Trophoblast cell (in vitro differentiated cells and primary cell): Measurements from ENCODE around the gene HFM1.

Source experiments
- DNase-seq, 2 donors: peaks; one replicate each; pipeline ENCODE4 v3.0.0-alpha.2; 2016
- H2AFZ ChIP-seq: 2 replicates; pipeline ENCODE4 v1.6.1; 2013; ENCODE audit warnings: low read length, moderate library complexity, mild to moderate bottlenecking; ENCODE audit not compliant: insufficient read depth, poor library complexity
- H2AK5ac ChIP-seq: 2 replicates; pipeline ENCODE4 v1.6.1; 2013; ENCODE audit warnings: mild to moderate bottlenecking, low read length
- H2BK120ac ChIP-seq: 2 replicates; pipeline ENCODE4 v1.6.1; 2013; ENCODE audit warnings: low read length, mild to moderate bottlenecking, moderate library complexity; ENCODE audit not compliant: insufficient read depth, poor library complexity
- H2BK12ac ChIP-seq: 2 replicates; pipeline ENCODE4 v1.6.1; 2013; ENCODE audit warnings: mild to moderate bottlenecking, low read length, moderate library complexity
- H2BK5ac ChIP-seq: 2 replicates; pipeline ENCODE4 v1.6.1; 2013; ENCODE audit warnings: low read length, low read depth, moderate library complexity, mild to moderate bottlenecking; ENCODE audit not compliant: poor library complexity
- H3K14ac ChIP-seq: 2 replicates; pipeline ENCODE4 v1.6.1; 2013; ENCODE audit warnings: mild to moderate bottlenecking, low read length
- H3K18ac ChIP-seq: 2 replicates; pipeline ENCODE4 v1.6.1; 2013; ENCODE audit warnings: mild to moderate bottlenecking, low read length
- H3K23ac ChIP-seq: 2 replicates; pipeline ENCODE4 v1.6.1; 2013; ENCODE audit warnings: low read length
- H3K27ac ChIP-seq: 2 replicates; pipeline ENCODE4 v1.5.1; 2013; ENCODE audit warnings: low read depth, mild to moderate bottlenecking, inconsistent platforms, low read length, moderate library complexity
- H3K27me3 ChIP-seq: 2 replicates; pipeline ENCODE4 v1.6.1; 2013; ENCODE audit warnings: inconsistent platforms, mild to moderate bottlenecking, low read length, moderate library complexity; ENCODE audit not compliant: insufficient read depth
- H3K36me3 ChIP-seq, 2 experiments: 1 replicate in 1 of 2; 2 replicates in 1 of 2; pipeline ENCODE4 v1.6.1; 2013; ENCODE audit warnings: low read length in 2 of 2, mild to moderate bottlenecking in 2 of 2, moderate library complexity in 1 of 2; ENCODE audit not compliant: insufficient read depth in 2 of 2, control insufficient read depth in 1 of 2
- H3K4ac ChIP-seq: 2 replicates; pipeline ENCODE4 v1.6.1; 2013; ENCODE audit warnings: low read depth, mild to moderate bottlenecking, low read length, moderate library complexity
- H3K4me1 ChIP-seq, 2 experiments: 1 replicate in 1 of 2; 2 replicates in 1 of 2; pipeline ENCODE4 v1.6.1; 2013; ENCODE audit warnings: low read length in 2 of 2, mild to moderate bottlenecking in 2 of 2, moderate library complexity in 1 of 2; ENCODE audit not compliant: insufficient read depth in 2 of 2, control insufficient read depth in 1 of 2
- H3K4me2 ChIP-seq: 2 replicates; pipeline ENCODE4 v1.6.1; 2013; ENCODE audit warnings: inconsistent platforms, mild to moderate bottlenecking, low read length, moderate library complexity
- H3K4me3 ChIP-seq: 2 replicates; pipeline ENCODE4 v1.5.1; 2013; ENCODE audit warnings: mild to moderate bottlenecking, low read depth, low read length, inconsistent platforms
- H3K79me1 ChIP-seq: one replicate; pipeline ENCODE4 v1.6.1; 2013; ENCODE audit warnings: low read length
- H3K79me2 ChIP-seq: 2 replicates; pipeline ENCODE4 v1.6.1; 2013; ENCODE audit warnings: low read length, mild to moderate bottlenecking; ENCODE audit not compliant: control insufficient read depth, insufficient read depth, poor library complexity
- H3K9ac ChIP-seq: 2 replicates; pipeline ENCODE4 v1.6.1; 2013; ENCODE audit warnings: mild to moderate bottlenecking, low read length
- H3K9me3 ChIP-seq: 2 replicates; pipeline ENCODE4 v1.6.1; 2013; ENCODE audit warnings: low read depth, mild to moderate bottlenecking, control low read depth, inconsistent platforms, low read length; ENCODE audit not compliant: insufficient read depth
- H4K12ac ChIP-seq: 2 replicates; pipeline ENCODE4 v1.6.1; 2013; ENCODE audit warnings: low read depth, mild to moderate bottlenecking, low read length, moderate library complexity
- H4K8ac ChIP-seq: 2 replicates; pipeline ENCODE4 v1.6.1; 2013; ENCODE audit warnings: low read depth, mild to moderate bottlenecking, low read length, moderate library complexity
- H4K91ac ChIP-seq: one replicate; pipeline ENCODE4 v1.6.1; 2013; ENCODE audit warnings: low read depth, mild to moderate bottlenecking, low read length, moderate library complexity
- WGBS: extraction: QIAGEN DNeasy Blood & Tissue Kit; methylation state at CpG from one replicate; pipeline ENCODE4 v1.1.7; 2013; ENCODE audit warnings: missing lambda C conversion rate; ENCODE audit not compliant: insufficient read length, insufficient coverage; ENCODE audit errors: extremely low coverage; 5-methylcytosine and 5-hydroxymethylcytosine counted together

HFM1 gene

GRCh38 chr1:91346824-91347223, 57.8 kb downstream of the HFM1 start:
- H3K27me3 ChIP-seq = no peaks in the 10 kb centered on the region

GRCh38 chr1:91345395-91346005, 59.1 kb downstream of the HFM1 start:
- H3K36me3 ChIP-seq = no peaks in the 10 kb centered on the region
- H3K9ac ChIP-seq = no peak overlapping the region
- H3K79me1 ChIP-seq = no peaks in the 10 kb centered on the region
- H3K14ac ChIP-seq = no peak overlapping the region
- no peak overlapping the region for H3K4ac ChIP-seq
- no CpG with 5 or more reads among the region's 4 CpGs for WGBS
- no peaks in the 10 kb centered on the region for H3K9me3 ChIP-seq
- H3K4me2 ChIP-seq = no peak overlapping the region
- H3K4me3 ChIP-seq = no peak overlapping the region
- H3K18ac ChIP-seq = no peak overlapping the region
- no peak overlapping the region for H3K23ac ChIP-seq
- no peak overlapping the region for H2AFZ ChIP-seq
- H4K8ac ChIP-seq = no peak overlapping the region
- no peak overlapping the region for H4K12ac ChIP-seq
- H2BK120ac ChIP-seq = no peak overlapping the region
- peaks cover 0 to 1% of the 10 kb centered on the region in 2 experiments for H3K4me1 ChIP-seq
- peak; percentile 62 to 93 for DNase-seq
- H3K27me3 ChIP-seq = no peaks in the 10 kb centered on the region
- no peak overlapping the region for H2AK5ac ChIP-seq
- no peak overlapping the region for H4K91ac ChIP-seq
- H3K27ac ChIP-seq = no peak overlapping the region
- H2BK12ac ChIP-seq = no peak overlapping the region
- no peaks in the 10 kb centered on the region for H3K79me2 ChIP-seq
- H2BK5ac ChIP-seq = no peak overlapping the region

More at GRCh38 chr1:91346824-91347223, 57.8 kb downstream of the HFM1 start:
- peaks cover 0 to 1% of the 10 kb centered on the region in 2 experiments for H3K4me1 ChIP-seq
- no peak overlapping the region for H3K27ac ChIP-seq
- no peak overlapping the region for H3K14ac ChIP-seq
- no peak overlapping the region for H4K12ac ChIP-seq
- H2AFZ ChIP-seq = no peak overlapping the region
- no peak overlapping the region for H2BK5ac ChIP-seq
- no peaks in the 10 kb centered on the region for H3K36me3 ChIP-seq
- no peak overlapping the region for H3K4me2 ChIP-seq
- no CpG with 5 or more reads among the region's 3 CpGs for WGBS
- no peak overlapping the region for H3K4me3 ChIP-seq
- H2AK5ac ChIP-seq = no peak overlapping the region
- DNase-seq = no peak
- no peaks in the 10 kb centered on the region for H3K79me1 ChIP-seq
- H4K8ac ChIP-seq = no peak overlapping the region
- no peak overlapping the region for H3K9ac ChIP-seq
- H3K4ac ChIP-seq = no peak overlapping the region
- no peak overlapping the region for H2BK120ac ChIP-seq
- H3K9me3 ChIP-seq = no peaks in the 10 kb centered on the region
- H2BK12ac ChIP-seq = no peak overlapping the region
- no peak overlapping the region for H3K18ac ChIP-seq
- no peak overlapping the region for H4K91ac ChIP-seq
- H3K79me2 ChIP-seq = no peaks in the 10 kb centered on the region
- H3K23ac ChIP-seq = no peak overlapping the region

- H3K14ac ChIP-seq = no peak overlapping the region
- no peaks in the 10 kb centered on the region for H3K79me1 ChIP-seq
- H2BK12ac ChIP-seq = no peak overlapping the region
- no peak overlapping the region for H2AFZ ChIP-seq
- H3K4ac ChIP-seq = no peak overlapping the region
- H3K4me3 ChIP-seq = peak overlapping the region; percentile 61
- H4K8ac ChIP-seq = no peak overlapping the region
- peak overlapping the region; percentile 61 for H3K23ac ChIP-seq
- H3K9me3 ChIP-seq = peaks cover 6% of the 10 kb centered on the region
- H2BK5ac ChIP-seq = no peak overlapping the region
- H3K79me2 ChIP-seq = no peaks in the 10 kb centered on the region
- no peaks in the 10 kb centered on the region for H3K36me3 ChIP-seq
- H3K18ac ChIP-seq = no peak overlapping the region
- H2AK5ac ChIP-seq = no peak overlapping the region
- no peak overlapping the region for H3K9ac ChIP-seq
- H3K27ac ChIP-seq = no peak overlapping the region
- H3K27me3 ChIP-seq = no peaks in the 10 kb centered on the region
- H4K91ac ChIP-seq = no peak overlapping the region
- H3K4me2 ChIP-seq = no peak overlapping the region
- WGBS = no CpG with 5 or more reads among the region's 7 CpGs
- no peak overlapping the region for H2BK120ac ChIP-seq
- no peaks in the 10 kb centered on the region for H3K4me1 ChIP-seq
- no peak overlapping the region for H4K12ac ChIP-seq
- DNase-seq = no peak
Measured at GRCh38 chr1:91338501-91338900, 66.1 kb downstream of the HFM1 start.

DNA sequence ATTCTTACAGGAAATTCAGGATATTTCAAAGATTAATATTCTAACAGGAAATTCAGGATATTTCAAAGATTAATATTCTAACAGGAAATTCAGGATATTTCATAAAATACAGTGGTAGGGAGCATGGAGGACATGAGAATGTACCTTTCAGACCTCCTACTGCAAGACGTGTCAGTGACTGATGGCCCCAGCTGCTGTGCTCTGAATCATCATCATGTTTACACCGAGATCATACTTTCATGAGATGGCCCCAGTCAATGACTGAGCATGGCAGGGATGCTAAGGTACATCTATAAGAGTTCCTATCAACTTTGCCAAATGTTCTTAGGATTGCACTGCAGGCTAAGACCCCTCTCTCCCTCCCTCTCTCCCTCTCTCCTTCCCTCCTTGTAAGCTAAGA, 69.0 kb downstream of the HFM1 start:
- Histone ChIP-seq H3K9ac (no peak overlapping the region), H3K79me2 (no peaks in the 10 kb centered on the region), H3K27ac (no peak overlapping the region), H2BK120ac (no peak overlapping the region), H3K4me1 (no peaks in the 10 kb centered on the region), H2AFZ (no peak overlapping the region), H3K4me2 (no peak overlapping the region), H4K12ac (no peak overlapping the region), H3K27me3 (no peaks in the 10 kb centered on the region), H3K36me3 (no peaks in the 10 kb centered on the region), H3K23ac (no peak overlapping the region), H3K79me1 (no peaks in the 10 kb centered on the region), H3K9me3 (peaks cover 6% of the 10 kb centered on the region), H2BK5ac (no peak overlapping the region), H2AK5ac (no peak overlapping the region), H4K8ac (no peak overlapping the region), H3K14ac (no peak overlapping the region), H4K91ac (no peak overlapping the region), H3K4ac (no peak overlapping the region), H3K4me3 (no peak overlapping the region), H3K18ac (no peak overlapping the region), H2BK12ac (no peak overlapping the region)
- DNase-seq = no peak
- no CpG with 5 or more reads among the region's 2 CpGs for WGBS
